NK-92 treated with Interleukin-12 subunit alpha and Interleukin-12 subunit beta, amount 100 ng/mL, for 24 hours (cell line): ENCODE results near the gene TMED7.

Source experiments
- DNase-seq: peaks from one replicate; lab custom pipeline; 2025; lab: John Stamatoyannopoulos, UW

Gene TMED7

GRCh38 chr5:115627295-115627865 lies 1.5 kb upstream of the TMED7 start:
- no peak for DNase-seq

- no peak for DNase-seq
Measured at GRCh38 chr5:115626445-115626823, 598 bp upstream of the TMED7 start.

- no peak for DNase-seq
Measured at GRCh38 chr5:115624994-115625393, 842 bp downstream of the TMED7 start.

GRCh38 chr5:115623658-115624057 lies 2.2 kb downstream of the TMED7 start:
- no peak for DNase-seq

GRCh38 chr5:115621365-115621900 lies 4.4 kb downstream of the TMED7 start:
- DNase-seq = no peak

GRCh38 chr5:115616892-115617291 lies 8.9 kb downstream of the TMED7 start:
- no peak for DNase-seq

GRCh38 chr5:115616472-115616871 lies 9.4 kb downstream of the TMED7 start:
- DNase-seq = no peak

GRCh38 chr5:115611873-115612272 lies 14.0 kb downstream of the TMED7 start:
- no peak for DNase-seq

GRCh38 chr5:115607935-115608334 lies 17.9 kb downstream of the TMED7 start:
- DNase-seq = no peak

- no peak for DNase-seq
Measured at GRCh38 chr5:115605436-115605835, 20.4 kb downstream of the TMED7 start.

- DNase-seq = no peak
Measured at GRCh38 chr5:115602591-115603125, 23.2 kb downstream of the TMED7 start.

- DNase-seq = no peak
Measured at GRCh38 chr5:115601701-115602590, 23.9 kb downstream of the TMED7 start, which contains the start of gene TICAM2. Gene TICAM2, minus strand, starts transcription at chr5:115602479. Its CDS starts 21,223 bp downstream, at chr5:115581256.

GRCh38 chr5:115600766-115601165 lies 25.1 kb downstream of the TMED7 start:
- no peak for DNase-seq

- no peak for DNase-seq
Measured at GRCh38 chr5:115599924-115600323, 25.9 kb downstream of the TMED7 start.

GRCh38 chr5:115599502-115599901 lies 26.3 kb downstream of the TMED7 start:
- DNase-seq = no peak

GRCh38 chr5:115594128-115595047 lies 31.4 kb downstream of the TMED7 start:
- DNase-seq = no peak

GRCh38 chr5:115589043-115589442 lies 36.8 kb downstream of the TMED7 start:
- DNase-seq = no peak

GRCh38 chr5:115588640-115589039 lies 37.2 kb downstream of the TMED7 start:
- DNase-seq = no peak

GRCh38 chr5:115586525-115587146 lies 39.2 kb downstream of the TMED7 start:
- no peak for DNase-seq

- DNase-seq = no peak
Measured at GRCh38 chr5:115585265-115585664, 40.6 kb downstream of the TMED7 start.

- no peak for DNase-seq
Measured at GRCh38 chr5:115584501-115584900, 41.3 kb downstream of the TMED7 start.
